Stimulated activated CD8-positive, alpha-beta memory T cell treated with anti-CD3 and anti-CD28 coated beads, Interleukin-12 subunit alpha, Interleukin-12 subunit beta, amount 100 ng/mL, for 4 hours (primary cell): ENCODE data around the gene RORC.
"Not testable (repeated sequence)": the region's sequence is repeated elsewhere in the genome, so short reads cannot be mapped to it uniquely, and the experiment has no call there.

Experiments used
- DNase-seq: peaks from one replicate; pipeline ENCODE4 v3.0.0-alpha.2; 2020; ENCODE audit warnings: low read depth

Gene RORC

DNA sequence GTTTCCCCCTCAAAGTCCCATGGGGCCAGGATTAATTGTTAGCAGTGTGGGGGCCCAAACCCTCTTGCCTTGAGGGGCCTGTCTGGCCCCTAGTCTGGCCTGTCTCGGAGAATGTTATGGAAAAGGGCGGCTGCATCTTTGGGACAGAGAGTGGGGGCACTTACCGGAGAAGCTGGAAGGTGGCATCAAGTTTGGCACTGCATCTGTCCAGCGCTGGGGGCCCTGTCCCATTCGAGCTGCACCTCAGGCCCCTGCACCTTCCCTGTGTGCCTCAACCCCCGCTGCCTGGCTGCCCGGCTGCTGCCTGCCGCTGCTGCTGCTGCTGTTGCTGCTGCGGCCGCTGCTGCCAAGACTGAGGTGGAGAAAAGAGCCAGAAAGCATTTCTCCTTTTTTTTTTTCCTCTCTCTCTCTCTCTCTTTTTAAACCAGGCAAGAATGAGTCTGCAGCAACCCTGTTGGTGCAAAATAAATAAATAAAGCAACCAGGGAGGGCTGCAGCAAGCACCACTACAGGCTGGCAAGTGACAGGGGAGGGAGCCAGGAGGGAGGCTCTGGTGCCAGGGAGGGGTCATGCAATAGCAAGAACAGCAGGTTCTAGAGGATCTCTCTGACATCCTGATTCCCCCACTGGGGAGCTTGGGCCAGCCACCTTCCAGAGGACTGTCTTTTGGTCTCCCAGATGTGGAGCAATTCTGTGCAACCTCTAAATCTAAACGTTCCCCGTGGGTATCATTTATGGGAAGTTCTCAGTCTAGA, 26.4 kb downstream of the RORC start, which contains the start of gene LINGO4:
LINGO4 (minus strand) TSS at position 354 of the 755 bp plus-strand sequence. CDS start 2,715 bp downstream, outside the sequence.
- no peak for DNase-seq

GRCh38 chr1:151803915-151804314, 27.7 kb downstream of the RORC start:
- DNase-seq: no peak

GRCh38 chr1:151803164-151803563, 28.4 kb downstream of the RORC start:
- DNase-seq: no peak

DNA sequence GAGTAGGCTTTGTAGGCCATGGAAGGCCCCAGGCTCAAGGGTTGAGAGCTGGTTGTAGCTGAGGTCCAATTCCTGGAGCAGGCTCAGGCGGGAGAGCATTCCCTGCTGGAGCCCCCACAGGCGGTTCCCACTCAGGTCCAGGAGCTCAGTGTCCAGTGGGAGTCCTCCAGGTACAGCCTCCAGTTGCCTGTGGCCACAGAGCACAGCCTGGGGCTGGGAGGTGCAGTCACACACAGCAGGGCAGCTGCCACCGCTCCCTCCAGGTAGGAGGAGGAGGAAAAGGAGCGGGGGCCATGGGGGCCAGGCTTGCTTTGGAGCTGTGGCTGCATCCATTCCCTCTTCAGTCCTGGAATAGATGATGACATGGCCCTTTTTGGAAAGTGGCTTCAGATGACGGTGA, 29.2 kb downstream of the RORC start:
- no peak for DNase-seq

DNA sequence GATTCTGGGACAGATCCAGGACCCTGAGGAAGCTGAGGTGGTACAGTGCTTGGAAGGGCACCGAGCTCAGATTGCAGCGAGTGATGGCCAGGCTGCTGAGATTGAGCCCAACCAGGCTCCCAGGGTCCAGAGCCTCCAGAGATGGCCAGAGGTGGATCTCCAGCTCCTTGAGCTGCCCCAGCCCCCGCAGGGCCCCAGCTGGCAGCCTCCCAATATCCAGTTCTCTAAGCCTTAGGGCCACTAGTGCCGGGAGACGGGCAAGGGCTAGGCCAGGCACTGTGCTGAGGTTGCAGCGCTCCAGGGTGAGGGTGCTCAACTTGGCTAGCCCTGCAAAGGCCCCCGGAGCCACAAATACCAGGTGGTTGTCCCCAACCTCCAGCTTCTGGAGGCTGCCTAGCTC, 29.8 kb downstream of the RORC start:
- DNase-seq: no peak

DNA sequence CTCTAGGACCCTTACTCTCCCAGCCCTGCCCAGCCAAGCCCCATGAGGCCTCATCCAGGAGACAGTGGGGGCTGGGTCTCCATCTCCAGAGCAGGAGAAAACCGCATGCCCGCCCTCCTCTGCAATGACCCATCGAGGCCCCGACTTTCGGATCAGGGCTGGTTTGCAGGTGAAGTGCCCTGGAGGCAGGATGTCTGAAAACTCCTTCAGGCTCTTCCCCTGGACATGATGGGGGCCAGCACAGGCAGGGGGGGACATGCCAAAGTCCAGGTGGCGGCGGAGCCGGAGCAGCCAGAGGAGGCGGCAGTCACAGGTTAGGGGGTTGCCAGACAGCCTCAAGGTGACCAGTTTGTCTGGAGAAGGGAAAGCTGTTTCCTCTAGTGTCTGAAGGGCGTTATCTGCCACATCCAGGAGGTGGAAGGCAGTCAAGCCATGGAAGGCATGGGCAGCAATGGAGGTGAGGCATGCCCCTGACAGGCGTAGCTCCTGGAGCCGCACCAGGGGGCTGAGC, 30.2 kb downstream of the RORC start:
- DNase-seq: no peak

GRCh38 chr1:151800830-151801229, 30.8 kb downstream of the RORC start:
- no peak for DNase-seq

DNA sequence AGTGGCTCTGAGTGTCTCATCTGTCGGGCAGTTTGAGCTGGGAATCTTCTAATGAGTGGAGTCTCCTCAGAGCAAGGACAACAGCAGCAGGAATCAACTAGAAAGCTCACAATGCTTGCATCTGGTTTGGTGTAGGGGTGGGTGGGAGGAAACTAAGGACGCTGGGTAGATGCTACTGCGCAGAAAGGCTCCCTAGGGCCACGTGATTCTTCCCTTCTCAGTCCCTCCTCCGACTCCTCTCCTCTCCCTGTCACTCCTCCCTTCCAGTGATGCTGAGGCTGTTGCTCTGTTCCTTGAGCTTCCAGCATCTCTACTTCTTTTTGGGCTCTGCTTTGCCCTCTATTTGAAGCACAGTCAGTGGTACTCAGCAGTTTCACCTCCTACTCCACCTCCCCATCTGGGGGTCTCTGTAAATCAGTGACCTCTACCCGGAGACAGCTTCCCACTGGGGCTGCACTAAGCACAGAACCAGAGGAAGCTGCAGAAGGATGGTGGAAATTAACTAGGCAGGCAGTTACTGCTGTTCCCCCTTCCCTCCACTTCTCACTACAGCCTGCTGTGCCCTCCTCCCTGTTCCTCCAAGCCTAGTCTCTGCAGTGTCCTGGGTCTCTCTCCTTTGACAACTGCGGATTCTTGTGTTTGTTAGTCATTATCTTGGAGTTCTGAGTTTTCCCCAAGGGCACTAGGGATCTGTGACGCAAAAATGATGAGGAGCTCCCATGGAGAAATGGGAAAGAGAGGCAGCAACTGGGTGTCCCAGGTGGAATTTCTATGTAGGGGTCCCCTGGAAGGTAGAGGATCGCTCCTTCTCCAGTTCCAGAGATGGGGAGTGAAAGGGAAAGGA, 32.2 kb downstream of the RORC start:
- DNase-seq: no peak

DNA sequence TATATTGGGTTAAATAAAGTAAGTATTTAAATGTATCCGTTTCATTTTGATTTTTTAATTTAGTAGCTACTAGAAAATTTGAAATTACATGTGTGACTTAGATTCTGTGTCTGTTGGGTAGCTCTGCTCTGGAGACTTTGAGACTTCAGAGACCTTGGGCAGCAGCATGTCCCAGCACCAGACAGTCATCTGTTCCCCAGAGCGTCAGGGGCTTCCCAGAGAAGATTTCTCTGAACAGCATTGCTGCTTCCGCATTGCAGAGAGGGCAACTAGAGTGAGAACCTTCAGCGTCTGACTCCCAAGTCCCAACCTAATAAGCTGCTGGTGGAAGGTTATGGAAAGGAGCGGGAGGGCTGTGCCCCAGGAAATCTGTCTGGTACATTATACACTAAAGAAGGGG, 33.0 kb downstream of the RORC start:
- no peak for DNase-seq

- DNase-seq: no peak
These were observed 40.5 kb downstream of the RORC start for GRCh38 chr1:151790940-151791651.

GRCh38 chr1:151790071-151790939, 41.3 kb downstream of the RORC start, which contains the start of gene TDRKH:
Gene TDRKH, minus strand, starts transcription at chr1:151790500. Its CDS starts 7,478 bp downstream, at chr1:151783022.
- peak; percentile 96 for DNase-seq

- no peak for DNase-seq
These were observed 43.9 kb downstream of the RORC start for GRCh38 chr1:151787689-151788088.

DNA sequence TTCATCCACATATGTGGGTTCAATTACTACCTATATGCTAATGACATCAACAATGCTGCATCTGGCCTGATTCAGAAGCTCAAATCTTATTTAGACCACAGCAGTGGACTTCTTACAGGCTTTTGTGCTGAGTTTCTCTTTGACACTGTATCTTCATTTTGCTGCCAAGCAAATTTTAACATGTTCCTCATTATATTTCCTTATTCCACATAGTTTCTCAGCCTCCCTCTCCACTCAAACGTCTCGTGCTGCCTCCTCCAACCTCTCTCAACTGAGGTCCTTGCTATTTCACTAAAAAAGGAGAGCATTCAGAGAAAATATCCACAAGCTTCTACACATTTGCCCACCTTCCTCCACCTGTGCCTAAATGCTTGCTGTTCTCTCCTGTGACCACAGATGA, 47.8 kb downstream of the RORC start:
- no peak for DNase-seq

DNA sequence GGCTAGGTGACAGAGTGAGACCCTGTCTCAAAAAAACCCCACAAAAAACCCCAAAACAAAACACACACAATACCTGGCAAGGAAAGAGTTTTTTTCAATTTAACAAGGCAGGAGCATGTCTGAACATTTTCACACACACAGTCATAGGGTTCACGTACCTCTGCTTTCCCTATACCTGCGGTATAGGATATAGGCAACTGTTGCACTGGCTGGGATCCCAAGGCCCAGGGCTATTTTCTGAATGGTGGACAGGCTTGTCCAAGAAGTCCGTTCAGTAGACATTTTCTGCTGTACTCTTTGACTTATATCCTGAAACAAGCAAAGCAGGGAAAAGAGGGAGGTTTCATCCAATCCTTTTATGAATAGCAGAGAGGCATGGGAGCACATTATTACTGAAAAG, 48.9 kb downstream of the RORC start:
- no peak for DNase-seq

DNA sequence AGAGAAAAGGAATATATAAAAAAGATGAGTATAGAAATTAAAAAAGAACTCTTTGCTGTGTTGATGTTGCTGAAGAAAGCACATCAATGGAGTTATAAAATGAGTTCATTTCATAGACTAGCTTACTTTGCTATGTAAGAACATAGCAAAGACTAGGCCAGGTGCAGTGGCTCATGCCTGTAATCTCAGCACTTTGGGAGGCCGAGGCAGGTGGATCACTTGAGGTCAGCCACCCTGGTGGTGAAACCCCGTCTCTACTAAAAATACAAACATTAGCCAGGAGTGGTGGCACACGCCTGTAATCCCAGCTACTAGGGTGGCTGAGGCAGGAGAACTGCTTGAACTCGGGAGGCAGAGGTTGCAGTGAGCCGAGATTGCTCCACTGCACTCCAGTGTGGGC, 49.6 kb downstream of the RORC start:
- not testable (repeated sequence) for DNase-seq

DNA sequence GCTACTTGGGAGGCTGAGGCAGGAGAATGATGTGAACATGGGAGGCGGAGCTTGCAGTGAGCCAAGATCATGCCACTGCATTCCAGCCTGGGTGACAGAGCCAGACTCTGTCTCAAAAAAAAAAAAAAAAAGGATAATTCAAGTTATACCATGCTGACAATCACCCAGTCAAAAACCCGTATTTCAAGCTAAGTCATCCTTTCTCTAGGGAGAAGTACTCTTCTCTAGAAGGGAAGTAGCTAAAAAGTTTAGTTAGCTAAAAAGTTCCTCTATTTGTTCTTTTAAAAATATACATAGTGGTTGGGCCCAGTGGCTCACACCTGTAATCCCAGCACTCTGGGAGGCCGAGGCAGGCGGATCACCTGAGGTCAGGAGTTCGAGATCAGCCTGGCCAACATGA, 50.9 kb downstream of the RORC start:
- not testable (repeated sequence) for DNase-seq

DNA sequence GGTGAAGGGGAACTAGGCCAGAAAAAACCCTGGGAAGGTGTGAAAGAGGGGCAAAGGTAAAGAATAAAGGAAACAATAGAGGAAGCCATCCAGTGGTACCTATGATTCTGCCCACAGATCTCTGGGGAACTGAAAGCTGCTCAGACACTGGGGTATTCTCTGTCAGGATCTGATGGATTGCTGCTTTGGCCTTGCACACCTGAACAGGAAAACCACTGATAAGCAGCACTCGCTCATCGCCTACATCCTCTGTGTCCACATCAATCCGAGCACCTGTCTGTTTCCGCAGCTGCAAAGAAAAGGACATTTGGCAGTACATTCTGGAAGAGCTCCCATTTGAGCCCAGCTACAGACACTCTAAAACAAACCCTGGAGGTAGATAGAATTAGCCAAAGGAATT, 51.8 kb downstream of the RORC start:
- DNase-seq: no peak

DNA sequence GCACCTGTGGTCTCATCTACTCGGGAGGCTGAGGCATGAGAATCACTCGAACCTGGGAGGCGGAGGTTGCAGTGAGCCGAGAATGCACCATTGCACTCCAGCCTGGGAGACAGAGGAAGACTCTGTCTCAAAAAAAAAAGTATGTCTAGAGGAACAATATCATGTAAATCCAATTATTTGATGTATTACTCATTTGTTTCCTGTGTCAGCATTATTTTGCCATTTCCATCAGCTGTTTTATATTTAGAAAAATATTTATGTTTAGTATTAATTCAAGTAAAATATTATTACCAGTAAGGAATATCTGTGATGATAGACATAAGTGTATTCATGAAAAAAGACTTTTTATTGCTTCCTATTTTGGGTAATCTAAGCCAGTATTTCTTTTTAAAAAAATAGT, 54.3 kb downstream of the RORC start:
- DNase-seq: no peak

- DNase-seq: no peak
These were observed 54.9 kb downstream of the RORC start for GRCh38 chr1:151776665-151777062.

- DNase-seq: no peak
These were observed 55.5 kb downstream of the RORC start for GRCh38 chr1:151775894-151776664.
